CD4-positive, CD25-positive, alpha-beta regulatory T cell (primary cell): ENCODE measurements around the gene ELMO3. TPM values are rescaled to one million over a fixed set of nuclear protein-coding genes. Genes with fewer than 3 reads are reported as not detected.

Experiments
- ATAC-seq, 2 donors: fragments of 150-1000 bp; cut with Tn5 transposase; one replicate each; pipeline ENCODE4 v1.10.0; 2021; ENCODE audit warnings: low read depth in 2 of 2, moderate number of reproducible peaks in 2 of 2, moderate library complexity in 1 of 2
- DNase-seq, 3 donors: peaks; one replicate each; pipeline versions ENCODE4 v3.0.0 to v3.0.0-alpha.2; 2012 to 2022; ENCODE audit warnings: mixed read lengths in 1 of 3
- H3K27ac ChIP-seq: one replicate; pipeline ENCODE4 v1.7.0; 2013; ENCODE audit warnings: mild to moderate bottlenecking, low read length; ENCODE audit not compliant: insufficient read depth, poor library complexity, severe bottlenecking
- H3K27me3 ChIP-seq: one replicate; pipeline ENCODE4 v1.7.0; 2013; ENCODE audit warnings: low read length; ENCODE audit not compliant: control insufficient read depth, insufficient read depth
- H3K36me3 ChIP-seq: one replicate; pipeline ENCODE4 v1.7.0; 2013; ENCODE audit warnings: mild to moderate bottlenecking, low read length, moderate library complexity; ENCODE audit not compliant: control insufficient read depth, insufficient read depth
- H3K4me1 ChIP-seq: 2 replicates; pipeline ENCODE4 v1.7.0; 2013; ENCODE audit warnings: mild to moderate bottlenecking, low read length; ENCODE audit not compliant: insufficient read depth, control insufficient read depth, poor library complexity, severe bottlenecking
- H3K4me3 ChIP-seq: one replicate; pipeline ENCODE4 v1.7.0; 2013; ENCODE audit warnings: low read depth, mild to moderate bottlenecking, low read length, moderate library complexity
- H3K9me3 ChIP-seq, 2 experiments: 1 replicate in 1 of 2; 2 replicates in 1 of 2; pipeline ENCODE4 v1.7.0; 2013; ENCODE audit warnings: low read length in 2 of 2, mild to moderate bottlenecking in 1 of 2, moderate library complexity in 1 of 2; ENCODE audit not compliant: control insufficient read depth in 2 of 2
- H3K27ac Mint-ChIP-seq, 3 donors: one replicate each; pipeline ENCODE4 v1.8.0; 2020 to 2022; ENCODE audit warnings: mild to moderate bottlenecking in 3 of 3, mixed read lengths in 3 of 3, moderate library complexity in 2 of 3
- H3K27me3 Mint-ChIP-seq: one replicate; pipeline ENCODE4 v1.8.0; 2022; ENCODE audit warnings: mild to moderate bottlenecking, mixed read lengths
- H3K36me3 Mint-ChIP-seq: one replicate; pipeline ENCODE4 v1.8.0; 2020; ENCODE audit warnings: mixed read lengths
- H3K4me1 Mint-ChIP-seq, 4 donors: one replicate each; pipeline ENCODE4 v1.8.0; 2020 to 2022; ENCODE audit warnings: mixed read lengths in 4 of 4, mild to moderate bottlenecking in 1 of 4
- H3K4me3 Mint-ChIP-seq, 4 donors: one replicate each; pipeline ENCODE4 v1.8.0; 2020 to 2022; ENCODE audit warnings: mild to moderate bottlenecking in 4 of 4, mixed read lengths in 4 of 4, moderate library complexity in 3 of 4
- H3K9me3 Mint-ChIP-seq, 7 donors: one replicate each; pipeline ENCODE4 v1.8.0; 2020 to 2022; ENCODE audit warnings: mixed read lengths in 7 of 7, mild to moderate bottlenecking in 3 of 7, moderate library complexity in 2 of 7
- polyA plus RNA-seq, 4 donors: library from polyadenylated mRNA; unstranded; fragments of 300-500 nt; fragmentation: Illumina TruSeq; gene quantifications; one replicate each; pipeline ENCODE4 v1.2.3, GENCODE V29; 2021
- total RNA-seq: library from RNA; stranded (reverse); gene quantifications from one replicate; pipeline ENCODE4 v1.2.3, GENCODE V29; 2022

ELMO3 gene
- total and polyA plus RNA-seq, 5 donors from 2014 or later: 0.09 to 2.2 TPM; not detected in 3

DNA sequence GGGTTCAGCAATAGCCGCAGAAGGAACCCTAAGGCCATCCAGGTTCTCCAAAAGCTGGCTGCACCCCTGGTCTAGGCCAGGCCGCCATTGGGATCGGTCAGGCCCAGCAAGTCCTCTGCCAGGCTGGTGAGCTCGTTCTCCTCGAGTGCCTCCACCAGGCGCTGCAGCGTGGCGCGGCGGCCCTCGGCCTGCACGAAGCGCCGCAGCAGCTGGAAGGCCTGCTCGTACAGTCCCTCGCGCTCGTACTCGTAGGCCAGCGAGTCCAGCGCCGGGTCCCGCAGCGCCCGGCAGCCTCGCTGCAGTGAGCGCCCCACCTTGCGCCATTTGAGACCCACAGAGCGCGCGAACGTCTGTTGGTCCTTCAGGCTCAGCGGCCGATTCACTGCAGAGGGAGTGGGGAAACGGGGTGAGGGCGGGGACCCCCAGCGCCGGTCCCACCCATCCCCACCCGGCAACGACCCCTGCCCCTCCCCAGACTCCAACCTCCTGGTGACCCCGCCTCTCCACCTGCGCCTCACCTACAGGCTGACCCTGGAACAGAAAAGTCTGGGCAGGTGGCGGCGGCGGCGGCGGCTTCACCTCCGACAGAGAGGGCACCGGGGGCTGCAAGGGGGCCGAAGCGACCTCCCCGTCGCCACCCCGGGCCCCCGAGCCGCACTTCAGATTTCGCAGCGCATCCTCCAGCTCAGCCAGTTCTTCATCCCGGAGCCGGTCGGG, 44.2 kb upstream of the ELMO3 start:
- Histone ChIP-seq H3K4me1 (peaks cover 59% of the 10 kb centered on the region), H3K27me3 (no peaks in the 10 kb centered on the region), H3K4me3 (no peak overlapping the region), H3K27ac (no peak overlapping the region), H3K36me3 (no peaks in the 10 kb centered on the region), H3K9me3 (no peaks in the 10 kb centered on the region)
- Mint-ChIP-seq H3K4me3 (peak overlapping the region in 2 of 4 donors; percentile 61 to 82), H3K27ac (no peak overlapping the region), H3K9me3 (no peaks in the 10 kb centered on the region), H3K4me1 (peaks cover 0 to 60% (median 35%) of the 10 kb centered on the region in 4 donors), H3K27me3 (peaks cover 11% of the 10 kb centered on the region), H3K36me3 (no peaks in the 10 kb centered on the region)
- ATAC-seq (no peak), DNase-seq (no peak)

DNA sequence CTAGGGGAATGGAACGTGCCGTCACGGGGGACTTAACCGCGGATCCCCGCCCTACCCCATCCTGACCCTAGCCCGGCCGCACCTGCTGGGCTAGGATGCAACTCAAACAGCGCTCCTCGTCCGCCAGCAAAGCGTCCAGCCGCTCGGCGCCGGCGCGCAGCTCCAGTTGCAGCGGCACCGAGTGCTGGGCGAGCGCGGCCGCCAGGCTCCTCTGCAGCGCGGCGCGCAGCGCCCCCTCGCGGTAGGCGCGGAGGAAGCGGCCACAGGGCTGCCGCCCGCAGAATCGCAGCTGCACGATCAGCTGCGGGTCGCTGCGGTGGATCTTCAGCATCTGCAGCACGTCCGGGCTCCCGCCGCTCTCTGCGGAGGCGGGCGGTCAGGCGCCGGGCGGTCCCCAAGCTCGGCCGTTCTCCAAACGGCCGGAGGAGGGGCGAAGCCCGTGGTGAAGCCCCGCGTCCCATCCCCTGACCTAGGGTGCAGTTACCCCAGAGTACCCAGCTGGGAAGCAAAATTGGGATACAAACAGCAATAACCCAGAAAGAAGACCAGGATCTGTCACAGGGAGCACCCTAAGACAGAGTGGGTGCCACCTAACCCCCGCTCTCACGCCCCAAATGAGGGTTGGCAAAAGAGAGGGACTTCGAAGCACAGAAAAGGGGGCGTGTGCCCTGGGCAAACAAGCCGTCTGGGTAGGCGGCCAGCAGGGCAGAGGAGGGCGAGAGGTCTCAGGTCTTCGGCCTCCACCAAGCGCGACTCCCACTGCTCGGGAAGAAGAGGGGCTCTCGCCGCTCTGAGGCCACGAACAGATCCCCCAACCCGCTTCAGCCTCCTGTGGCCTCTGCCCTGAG, 43.4 kb upstream of the ELMO3 start:
- no peaks in the 10 kb centered on the region for H3K36me3 ChIP-seq
- peaks cover 14% of the 10 kb centered on the region for H3K27me3 Mint-ChIP-seq
- H3K27ac Mint-ChIP-seq: peak overlapping the region in 1 of 3 donors; percentile 26
- H3K27me3 ChIP-seq: no peaks in the 10 kb centered on the region
- peak overlapping the region; percentile 61 to 82 (median 71) for H3K4me3 Mint-ChIP-seq
- H3K27ac ChIP-seq: no peak overlapping the region
- H3K4me1 ChIP-seq: peaks cover 57% of the 10 kb centered on the region
- H3K4me3 ChIP-seq: no peak overlapping the region
- DNase-seq: peak; percentile 67 to 83 (median 80)
- no peaks in the 10 kb centered on the region for H3K9me3 ChIP-seq
- ATAC-seq: peak; percentile 45 to 50
- no peaks in the 10 kb centered on the region for H3K9me3 Mint-ChIP-seq
- H3K36me3 Mint-ChIP-seq: no peaks in the 10 kb centered on the region
- peaks cover 0 to 66% (median 37%) of the 10 kb centered on the region in 4 donors for H3K4me1 Mint-ChIP-seq

DNA sequence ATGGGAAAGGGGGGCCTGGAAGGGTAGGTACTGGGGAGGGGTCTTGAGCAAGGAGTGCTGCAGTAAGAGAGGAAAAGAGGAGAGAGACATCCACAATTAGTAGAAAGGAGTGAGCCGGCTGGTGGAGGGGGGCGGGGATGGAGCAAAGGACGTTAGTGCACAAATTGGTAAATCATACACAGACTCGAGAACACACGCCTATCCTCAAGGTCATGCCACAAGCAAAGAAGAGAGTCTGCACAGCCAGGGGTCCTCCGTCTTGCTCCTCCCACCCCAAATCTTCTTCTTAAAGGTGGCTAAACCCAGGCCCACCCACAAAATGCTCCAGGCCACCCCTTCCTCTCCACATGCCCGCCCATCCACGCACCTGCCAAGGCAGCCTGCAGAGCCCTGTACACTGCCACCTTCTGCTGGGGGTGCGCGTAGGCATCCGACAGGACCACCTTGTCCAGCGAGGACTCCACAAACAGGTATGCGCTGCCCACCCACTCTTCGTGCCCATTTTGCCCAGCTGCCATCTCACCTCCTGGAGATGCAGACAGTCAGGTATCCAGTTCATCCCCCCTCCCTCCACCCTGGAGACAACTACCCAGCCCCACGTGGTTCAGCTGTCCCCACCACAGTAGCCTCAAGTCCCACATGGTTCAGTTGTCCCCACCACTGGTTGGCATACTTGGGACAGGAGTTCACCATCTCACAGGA, 42.6 kb upstream of the ELMO3 start:
- Histone ChIP-seq H3K9me3 (no peaks in the 10 kb centered on the region), H3K36me3 (no peaks in the 10 kb centered on the region), H3K27ac (no peak overlapping the region), H3K4me1 (peaks cover 56% of the 10 kb centered on the region), H3K4me3 (no peak overlapping the region), H3K27me3 (no peaks in the 10 kb centered on the region)
- ATAC-seq: no peak
- H3K9me3 Mint-ChIP-seq: no peaks in the 10 kb centered on the region
- H3K27me3 Mint-ChIP-seq: peaks cover 19% of the 10 kb centered on the region
- peaks cover 6 to 68% (median 39%) of the 10 kb centered on the region in 4 donors for H3K4me1 Mint-ChIP-seq
- peak overlapping the region in 2 of 4 donors; percentile 46 to 98 for H3K4me3 Mint-ChIP-seq
- peak overlapping the region in 2 of 3 donors; percentile 26 to 52 for H3K27ac Mint-ChIP-seq
- DNase-seq: no peak
- H3K36me3 Mint-ChIP-seq: no peaks in the 10 kb centered on the region

DNA sequence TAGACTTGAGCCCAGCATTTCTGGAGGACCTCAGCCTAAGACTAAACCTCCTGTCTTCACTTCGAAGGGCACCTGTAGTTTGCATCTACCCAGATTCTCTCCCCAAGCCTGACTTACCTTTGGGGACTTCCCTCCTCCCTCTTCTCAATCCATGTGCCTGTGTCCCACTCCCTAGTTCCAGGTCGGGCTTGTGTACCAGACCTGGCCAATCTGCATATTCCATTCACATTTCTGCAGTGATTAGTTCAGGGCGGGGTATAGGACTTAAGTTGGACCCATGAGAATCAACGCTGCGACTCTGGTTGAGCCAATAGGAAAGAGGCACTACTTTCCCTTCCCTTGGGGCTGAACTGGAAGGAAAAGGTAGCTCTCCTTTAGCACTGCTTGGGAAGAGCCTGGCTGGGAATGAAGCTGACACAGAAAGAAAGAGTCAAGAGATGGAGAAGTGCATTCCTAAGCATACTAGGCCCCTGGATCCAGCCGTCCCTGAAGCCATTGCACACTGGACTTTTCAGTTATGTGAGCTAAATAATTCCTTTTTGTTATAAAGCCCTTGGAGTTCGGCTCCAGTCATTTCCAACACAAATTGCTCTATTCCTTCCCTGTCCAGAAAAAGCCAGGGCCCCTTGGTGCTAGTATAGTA, 41.7 kb upstream of the ELMO3 start:
- Mint-ChIP-seq H3K27ac (peak overlapping the region; percentile 37 to 96 (median 79)), H3K36me3 (no peaks in the 10 kb centered on the region), H3K4me1 (peaks cover 8 to 71% (median 37%) of the 10 kb centered on the region in 4 donors), H3K4me3 (peak overlapping the region; percentile 89 to 98 (median 95)), H3K9me3 (no peaks in the 10 kb centered on the region), H3K27me3 (peaks cover 24% of the 10 kb centered on the region)
- DNase-seq (no peak), ATAC-seq (no peak)
- Histone ChIP-seq H3K4me3 (no peak overlapping the region), H3K9me3 (no peaks in the 10 kb centered on the region), H3K36me3 (no peaks in the 10 kb centered on the region), H3K27ac (no peak overlapping the region), H3K4me1 (peaks cover 56% of the 10 kb centered on the region), H3K27me3 (no peaks in the 10 kb centered on the region)

DNA sequence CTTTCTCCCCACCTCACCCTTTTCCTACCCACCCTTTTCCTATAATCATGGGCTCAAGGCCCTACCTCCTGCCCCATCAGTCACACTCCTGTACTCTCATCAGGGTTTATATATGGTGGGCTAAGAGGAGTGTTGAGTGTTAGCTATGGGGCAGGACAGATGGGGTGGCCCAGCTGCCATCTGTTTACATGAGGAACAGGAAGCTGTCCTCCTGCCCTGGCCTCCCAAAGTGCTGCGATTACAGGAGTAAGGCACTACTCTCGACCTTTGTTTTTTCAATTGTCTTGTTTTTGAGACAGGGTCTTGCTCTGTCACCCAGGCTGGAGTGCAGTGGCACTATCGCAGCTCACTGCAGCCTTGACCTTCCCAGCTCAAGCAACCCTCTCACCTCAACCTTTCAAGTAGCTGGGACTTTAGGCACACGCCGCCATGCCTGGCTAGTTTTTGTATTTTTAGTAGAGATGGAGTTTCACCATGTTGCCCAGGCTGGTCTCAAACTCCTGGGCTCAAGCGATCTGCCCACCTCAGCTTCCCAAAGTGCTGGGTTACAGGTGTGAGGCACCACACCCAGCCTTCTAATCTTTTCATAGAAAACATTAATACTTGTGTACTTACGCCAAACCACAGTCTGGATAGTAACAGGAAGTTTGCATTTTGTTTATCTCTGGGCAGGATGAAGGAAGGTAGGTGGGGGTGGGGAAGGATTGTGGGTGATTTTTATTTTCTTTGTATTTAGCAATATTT, 40.9 kb upstream of the ELMO3 start:
- no peaks in the 10 kb centered on the region for H3K9me3 ChIP-seq
- H3K4me1 ChIP-seq: peaks cover 63% of the 10 kb centered on the region
- H3K36me3 ChIP-seq: no peaks in the 10 kb centered on the region
- peak overlapping the region; percentile 89 for H3K27ac ChIP-seq
- no peaks in the 10 kb centered on the region for H3K36me3 Mint-ChIP-seq
- peaks cover 21% of the 10 kb centered on the region for H3K27me3 Mint-ChIP-seq
- ATAC-seq (no peak), DNase-seq (peak in 1 of 3 donors; percentile 73)
- peaks cover 10 to 71% (median 38%) of the 10 kb centered on the region in 4 donors for H3K4me1 Mint-ChIP-seq
- no peaks in the 10 kb centered on the region for H3K9me3 Mint-ChIP-seq
- peak overlapping the region; percentile 77 for H3K4me3 ChIP-seq
- H3K27ac Mint-ChIP-seq: peak overlapping the region; percentile 79 to 96 (median 96)
- H3K4me3 Mint-ChIP-seq: peak overlapping the region; percentile 89 to 98 (median 95)
- peaks cover 3% of the 10 kb centered on the region for H3K27me3 ChIP-seq

DNA sequence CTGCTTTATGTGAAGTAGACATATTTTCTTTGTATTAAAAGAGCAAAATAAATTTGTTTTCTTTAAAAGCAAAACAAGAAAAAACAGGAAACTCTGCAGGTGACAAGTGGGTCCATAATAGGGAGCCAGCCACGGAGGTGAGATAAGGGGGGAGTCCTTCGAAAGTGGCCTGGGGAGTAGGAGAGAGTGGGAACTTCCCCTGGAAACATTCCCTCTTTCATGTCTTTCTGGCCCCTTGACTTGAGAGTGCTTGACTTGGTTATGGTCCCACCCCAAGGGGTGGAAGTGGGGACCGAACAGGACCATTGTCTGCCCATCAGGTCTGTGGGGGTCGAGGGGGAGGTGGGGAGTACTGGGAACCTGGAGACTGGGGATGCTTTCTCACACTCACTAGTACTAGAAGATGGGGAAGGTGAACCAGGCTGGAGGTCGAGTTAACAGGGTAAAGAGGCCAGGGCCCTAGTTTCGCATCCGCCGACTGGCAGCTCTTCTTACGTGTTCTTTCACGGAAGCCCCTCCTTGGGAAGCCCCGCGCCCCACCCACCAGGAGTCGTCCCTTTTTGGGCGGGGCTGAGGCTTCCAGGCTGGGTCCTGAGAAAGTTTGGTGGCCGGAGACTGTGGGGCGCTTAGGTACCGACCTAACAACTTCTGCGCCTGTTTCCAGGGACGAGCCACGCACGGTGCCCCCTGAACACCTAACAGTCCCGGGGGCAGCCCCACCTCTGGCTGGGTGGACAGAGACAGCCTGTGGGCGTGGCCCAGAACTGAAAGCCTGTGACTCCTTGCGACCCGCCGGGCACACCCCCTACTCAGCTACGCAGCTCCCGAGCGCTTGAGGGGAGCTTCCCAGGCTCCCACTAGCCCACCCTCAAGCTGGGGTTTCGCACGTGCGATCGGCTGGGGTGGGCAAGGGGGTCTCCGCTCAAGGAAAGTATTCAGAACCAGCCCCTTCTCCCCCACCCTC, 40.0 kb upstream of the ELMO3 start:
- peak overlapping the region; percentile 89 to 98 (median 95) for H3K4me3 Mint-ChIP-seq
- H3K9me3 Mint-ChIP-seq: no peaks in the 10 kb centered on the region
- Histone ChIP-seq H3K4me3 (peak overlapping the region; percentile 77), H3K36me3 (no peaks in the 10 kb centered on the region), H3K27ac (peak overlapping the region; percentile 89), H3K9me3 (no peaks in the 10 kb centered on the region), H3K4me1 (peaks cover 72% of the 10 kb centered on the region), H3K27me3 (peaks cover 3% of the 10 kb centered on the region)
- H3K4me1 Mint-ChIP-seq: peaks cover 10 to 71% (median 34%) of the 10 kb centered on the region in 4 donors
- H3K27ac Mint-ChIP-seq: peak overlapping the region; percentile 79 to 96 (median 96)
- no peaks in the 10 kb centered on the region for H3K36me3 Mint-ChIP-seq
- DNase-seq (peak; percentile 60 to 92 (median 63)), ATAC-seq (peak; percentile 33 to 40)
- H3K27me3 Mint-ChIP-seq: peaks cover 24% of the 10 kb centered on the region
